Esophagus muscularis mucosa (tissue), 4 donors: Measurements from ENCODE around the gene CALHM1. TPM values are rescaled to one million over a fixed set of nuclear protein-coding genes. Genes with fewer than 3 reads are reported as not detected.

Experiments used
- DNase-seq: peaks from one replicate; pipeline ENCODE4 v3.0.0-alpha.2; 2017; ENCODE audit errors: extremely low spot score
- H3K27ac ChIP-seq, 4 donors: fragments of 200-600 bp; sonication (generic); replicated peaks in 1 of 4; 1 replicate in 3 of 4; 2 replicates in 1 of 4; pipeline ENCODE4 v1.5.1; 2016 to 2019; ENCODE audit warnings: mild to moderate bottlenecking in 1 of 4
- H3K27me3 ChIP-seq, 4 donors: fragments of 200-600 bp; sonication (generic); one replicate each; pipeline versions ENCODE4 v1.5.1 to v1.6.0; 2016 to 2019
- H3K36me3 ChIP-seq, 4 donors: fragments of 200-600 bp; sonication (generic); one replicate each; pipeline ENCODE4 v1.5.1; 2016 to 2019
- H3K4me1 ChIP-seq, 4 donors: fragments of 200-600 bp; sonication (generic); one replicate each; pipeline ENCODE4 v1.5.1; 2016 to 2019
- H3K4me3 ChIP-seq, 4 donors: fragments of 200-600 bp; sonication (generic); 1 replicate in 2 of 4; 2 replicates in 2 of 4; pipeline ENCODE4 v1.5.1; 2016 to 2019; ENCODE audit warnings: mild to moderate bottlenecking in 4 of 4, moderate library complexity in 1 of 4
- H3K9me3 ChIP-seq, 4 donors: fragments of 200-600 bp; sonication (generic); 1 replicate in 3 of 4; 2 replicates in 1 of 4; pipeline ENCODE4 v1.5.1; 2016 to 2019
- CTCF ChIP-seq, 3 experiments: fragments of 200-600 bp in 2 of 3; fragments of 450-650 bp in 1 of 3; sonication (generic) in 2 of 3; IDR thresholded peaks; one replicate each; pipeline ENCODE4 v1.5.1; 2017 to 2019; ENCODE audit warnings: antibody characterized with exemption in 3 of 3, mild to moderate bottlenecking in 2 of 3, moderate library complexity in 1 of 3
- EP300 ChIP-seq: sonication (generic); formaldehyde crosslinking; IDR thresholded peaks from one replicate; pipeline ENCODE4 v1.6.1; 2017; ENCODE audit warnings: antibody characterized with exemption
- POLR2A ChIP-seq: fragments of 450-650 bp; IDR thresholded peaks from one replicate; pipeline ENCODE4 v1.6.1; 2017; ENCODE audit warnings: antibody characterized with exemption, moderate library complexity, mild to moderate bottlenecking, low read depth
- POLR2AphosphoS5 ChIP-seq, 2 donors: sonication (generic); formaldehyde crosslinking; IDR thresholded peaks; one replicate each; pipeline ENCODE4 v1.6.1; 2017; ENCODE audit warnings: antibody characterized with exemption in 2 of 2
- WGBS: methylation state at CpG from one replicate; pipeline ENCODE4 v1.1.5; 2018; 5-methylcytosine and 5-hydroxymethylcytosine counted together
- intact Hi-C: fragments of 100-400 bp; cut with DNase I; formaldehyde crosslinking; loops from one replicate; pipeline ENCODE4 v1.15.1; 2023
- total RNA-seq, 4 donors: library from RNA; depleted of rRNA; stranded (reverse); fragments of >200 nt; gene quantifications; one replicate each; pipeline versions ENCODE4 v1.1.0 to v1.2.1, GENCODE V29; 2016

Gene CALHM1
- total RNA-seq, 4 donors from 2014 or later = not detected

DNA sequence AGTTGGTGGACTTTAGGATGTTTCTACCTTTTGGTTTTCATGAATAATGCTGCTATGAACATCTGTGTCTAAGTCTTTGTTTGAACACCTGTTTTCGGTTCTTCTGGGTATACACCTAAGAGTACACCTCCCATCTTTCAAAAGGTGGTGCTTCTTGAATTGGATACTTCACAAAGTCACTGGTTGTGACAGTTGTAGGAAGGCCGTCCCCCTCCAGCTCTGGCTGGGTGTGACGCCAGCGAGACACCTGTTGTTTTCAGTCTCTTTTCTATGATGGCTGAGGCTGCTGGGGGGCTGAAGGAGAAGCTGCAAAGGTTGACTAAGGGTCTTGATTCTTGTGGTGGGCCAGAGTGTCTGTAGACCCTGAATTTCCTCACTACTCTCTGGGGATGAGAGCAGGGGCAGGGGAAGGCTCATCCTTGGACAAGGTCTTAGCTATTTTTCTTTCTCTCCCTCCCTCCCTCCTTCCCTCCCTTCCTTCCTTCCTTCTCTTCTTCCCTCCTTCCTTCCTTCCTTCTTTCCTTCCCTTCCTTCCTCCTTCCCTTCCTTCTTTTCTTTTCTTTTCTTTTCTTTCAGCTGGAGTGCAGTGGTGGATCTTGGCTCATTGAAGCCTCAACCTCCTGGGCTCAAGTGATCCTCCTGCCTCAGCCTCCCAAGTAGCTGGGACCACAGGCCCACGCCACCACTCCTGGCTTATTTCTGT is 40.4 kb upstream of the CALHM1 start:
- no peak overlapping the region for H3K4me3 ChIP-seq
- H3K36me3 ChIP-seq = no peaks in the 10 kb centered on the region
- no peak for TF ChIP-seq CTCF (IDR thresholded peaks at IDR 0.05)
- no peak for TF ChIP-seq POLR2AphosphoS5 (IDR thresholded peaks at IDR 0.05)
- TF ChIP-seq POLR2A = no peak
- no peak for TF ChIP-seq EP300
- H3K27ac ChIP-seq = no peak overlapping the region
- no peak for DNase-seq
- H3K27me3 ChIP-seq = peaks cover 0 to 39% (median 6%) of the 10 kb centered on the region in 4 donors
- 91% methylated on average over 5 of the region's 5 CpGs for WGBS
- H3K4me1 ChIP-seq = peaks cover 6 to 9% (median 7%) of the 10 kb centered on the region in 4 donors
- intact Hi-C loops = no loop called here
- H3K9me3 ChIP-seq = no peaks in the 10 kb centered on the region

GRCh38 chr10:103497161-103497915 is 38.6 kb upstream of the CALHM1 start:
- no peak for TF ChIP-seq POLR2A
- intact Hi-C loops = no loop called here
- H3K36me3 ChIP-seq = no peaks in the 10 kb centered on the region
- WGBS = 86% methylated on average over 8 of the region's 8 CpGs
- no peak overlapping the region for H3K4me3 ChIP-seq
- H3K4me1 ChIP-seq = peaks cover 13 to 22% (median 19%) of the 10 kb centered on the region in 4 donors
- H3K9me3 ChIP-seq = no peaks in the 10 kb centered on the region
- no peak for DNase-seq
- H3K27ac ChIP-seq = no peak overlapping the region
- H3K27me3 ChIP-seq = peaks cover 0 to 54% (median 12%) of the 10 kb centered on the region in 4 donors

GRCh38 chr10:103495321-103495720 is 36.6 kb upstream of the CALHM1 start:
- H3K36me3 ChIP-seq = no peaks in the 10 kb centered on the region
- TF ChIP-seq CTCF (IDR thresholded peaks at IDR 0.05) (no peak), POLR2A (no peak), EP300 (no peak), POLR2AphosphoS5 (IDR thresholded peaks at IDR 0.05) (no peak)
- WGBS = 97% methylated on average over 3 of the region's 3 CpGs
- H3K27me3 ChIP-seq = peaks cover 0 to 53% (median 12%) of the 10 kb centered on the region in 4 donors
- peaks cover 19 to 29% (median 21%) of the 10 kb centered on the region in 4 donors for H3K4me1 ChIP-seq
- no peak for DNase-seq
- H3K4me3 ChIP-seq = no peak overlapping the region
- no peak overlapping the region for H3K27ac ChIP-seq
- no peaks in the 10 kb centered on the region for H3K9me3 ChIP-seq
- intact Hi-C loops = no loop called here

DNA sequence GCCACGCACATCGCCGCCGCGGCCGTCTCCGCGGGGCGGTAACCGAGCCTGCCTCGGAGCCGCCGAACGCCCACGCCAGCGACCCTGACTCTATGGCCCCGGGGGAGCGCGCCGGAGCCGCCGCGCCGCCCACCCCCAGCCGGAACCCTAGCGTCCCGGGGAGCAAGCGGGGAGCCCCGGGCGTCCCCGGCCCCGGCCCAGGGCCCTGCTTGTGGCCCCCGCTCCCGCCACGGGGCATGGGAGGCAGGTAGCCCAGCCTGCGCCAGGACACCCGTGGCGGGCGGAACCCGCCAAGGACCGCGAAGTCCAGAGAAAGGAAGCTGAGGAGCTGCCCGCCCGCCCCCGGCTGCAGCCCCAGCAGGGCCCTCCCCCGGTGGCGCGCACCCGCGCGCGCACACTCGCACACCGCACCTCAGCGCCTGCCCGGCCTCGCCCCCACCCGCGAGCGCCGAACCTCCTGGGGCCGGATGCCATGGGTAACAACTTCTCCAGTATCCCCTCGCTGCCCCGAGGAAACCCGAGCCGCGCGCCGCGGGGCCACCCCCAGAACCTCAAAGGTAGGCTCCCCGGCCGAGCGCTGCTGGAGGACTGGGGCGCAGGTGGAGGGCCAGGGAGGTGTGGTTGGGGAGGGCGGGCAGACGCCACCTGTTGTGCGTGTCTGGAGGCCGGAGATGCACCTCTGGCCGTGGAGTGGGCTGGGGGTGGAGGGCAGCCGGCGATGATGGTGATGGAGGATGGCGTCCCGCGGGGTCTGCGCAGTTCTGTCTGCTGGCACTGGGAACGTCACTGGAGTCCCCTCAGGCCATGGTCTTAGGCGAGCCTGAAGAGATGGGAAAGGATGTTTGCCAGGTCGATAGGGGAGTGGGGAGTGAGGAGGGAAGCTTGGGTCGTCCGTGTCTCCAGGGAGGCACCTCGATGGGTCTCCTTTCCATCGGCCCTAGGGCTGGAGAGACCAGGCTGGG is 35.5 kb upstream of the CALHM1 start:
- WGBS = 33% methylated on average over 4 of the region's 92 CpGs
- TF ChIP-seq POLR2A (no peak), CTCF (IDR thresholded peaks at IDR 0.05) (no peak), EP300 (no peak), POLR2AphosphoS5 (IDR thresholded peaks at IDR 0.05) (no peak)
- Histone ChIP-seq H3K4me1 (peaks cover 19 to 29% (median 21%) of the 10 kb centered on the region in 4 donors), H3K27ac (no peak overlapping the region), H3K27me3 (peaks cover 0 to 47% (median 12%) of the 10 kb centered on the region in 4 donors), H3K4me3 (peak overlapping the region; percentile 62 to 70 (median 66)), H3K36me3 (no peaks in the 10 kb centered on the region), H3K9me3 (no peaks in the 10 kb centered on the region)
- intact Hi-C loops = no loop called here
- DNase-seq = no peak
